ENCODE data around the gene NLE1.

DNA sequence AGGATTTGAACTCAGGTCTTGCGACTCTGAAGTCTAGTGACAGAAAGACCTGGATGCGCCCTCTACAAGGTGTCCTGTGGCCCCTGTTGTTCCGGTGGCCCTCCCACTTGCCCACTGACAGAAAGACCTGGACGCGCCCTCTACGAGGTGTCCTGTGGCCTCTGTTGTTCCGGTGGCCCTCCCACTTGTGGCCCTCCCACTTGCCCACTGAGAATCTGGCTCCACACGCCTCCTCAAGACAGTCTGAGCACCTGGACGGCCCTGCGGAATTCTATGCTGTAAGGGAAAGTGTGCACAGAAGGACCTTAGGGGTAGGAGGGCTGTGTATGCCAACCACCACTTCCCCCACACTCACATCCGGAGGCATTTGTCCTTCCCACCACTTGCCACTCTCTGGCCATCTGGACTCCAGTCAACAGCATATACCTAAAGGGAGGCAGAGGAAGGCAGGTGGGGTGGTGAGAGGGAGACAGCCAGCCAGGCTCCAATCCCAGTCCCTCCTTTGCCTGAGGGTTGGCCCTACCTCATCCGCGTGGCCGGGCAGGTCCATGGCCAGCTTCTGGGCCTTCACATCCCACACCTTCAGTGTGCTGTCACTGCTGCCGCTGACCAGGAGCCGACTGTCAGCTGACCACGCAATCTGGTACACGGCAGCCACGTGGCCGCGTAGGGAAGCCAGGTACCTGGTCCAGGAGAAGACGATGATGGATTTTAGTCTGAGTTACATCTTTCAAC is 9.1 kb downstream of the NLE1 start:
- TF ChIP-seq EZH2phosphoT487 (IDR thresholded peaks at IDR 0.05; ENCODE audit: insufficient read depth, low read depth) (no peak), EZH2 (IDR thresholded peaks at IDR 0.05; ENCODE audit: insufficient read depth, poor library complexity, severe bottlenecking) (no peak)

Measured in GM23248 (cell line).